ENCODE measurements around the gene LINC00237.

DNA sequence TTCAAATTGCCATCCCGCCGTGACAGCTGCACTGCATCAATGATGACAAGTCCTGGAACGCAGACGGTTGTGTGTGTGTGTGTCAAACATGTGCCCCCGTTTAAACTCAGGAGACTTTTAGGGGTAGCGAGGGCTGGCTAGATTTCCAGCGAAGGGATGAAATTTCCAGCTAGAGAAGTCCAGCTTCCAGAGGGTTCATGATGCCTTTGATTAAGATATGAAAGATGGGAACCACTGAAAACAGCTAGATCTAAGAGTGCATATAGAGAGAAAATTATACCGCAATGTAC, 20.4 kb upstream of the LINC00237 start:
- TF ChIP-seq, protein P1, sequence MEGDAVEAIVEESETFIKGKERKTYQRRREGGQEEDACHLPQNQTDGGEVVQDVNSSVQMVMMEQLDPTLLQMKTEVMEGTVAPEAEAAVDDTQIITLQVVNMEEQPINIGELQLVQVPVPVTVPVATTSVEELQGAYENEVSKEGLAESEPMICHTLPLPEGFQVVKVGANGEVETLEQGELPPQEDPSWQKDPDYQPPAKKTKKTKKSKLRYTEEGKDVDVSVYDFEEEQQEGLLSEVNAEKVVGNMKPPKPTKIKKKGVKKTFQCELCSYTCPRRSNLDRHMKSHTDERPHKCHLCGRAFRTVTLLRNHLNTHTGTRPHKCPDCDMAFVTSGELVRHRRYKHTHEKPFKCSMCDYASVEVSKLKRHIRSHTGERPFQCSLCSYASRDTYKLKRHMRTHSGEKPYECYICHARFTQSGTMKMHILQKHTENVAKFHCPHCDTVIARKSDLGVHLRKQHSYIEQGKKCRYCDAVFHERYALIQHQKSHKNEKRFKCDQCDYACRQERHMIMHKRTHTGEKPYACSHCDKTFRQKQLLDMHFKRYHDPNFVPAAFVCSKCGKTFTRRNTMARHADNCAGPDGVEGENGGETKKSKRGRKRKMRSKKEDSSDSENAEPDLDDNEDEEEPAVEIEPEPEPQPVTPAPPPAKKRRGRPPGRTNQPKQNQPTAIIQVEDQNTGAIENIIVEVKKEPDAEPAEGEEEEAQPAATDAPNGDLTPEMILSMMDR (IDR thresholded peaks at IDR 0.05): no peak
- TF ChIP-seq EZH2 (IDR thresholded peaks at IDR 0.05; ENCODE audit: borderline replicate concordance, insufficient read depth, low read depth, low read length, poor library complexity, severe bottlenecking): no peak

All from B cell (primary cell).